ENCODE data around the gene CABLES2.

DNA sequence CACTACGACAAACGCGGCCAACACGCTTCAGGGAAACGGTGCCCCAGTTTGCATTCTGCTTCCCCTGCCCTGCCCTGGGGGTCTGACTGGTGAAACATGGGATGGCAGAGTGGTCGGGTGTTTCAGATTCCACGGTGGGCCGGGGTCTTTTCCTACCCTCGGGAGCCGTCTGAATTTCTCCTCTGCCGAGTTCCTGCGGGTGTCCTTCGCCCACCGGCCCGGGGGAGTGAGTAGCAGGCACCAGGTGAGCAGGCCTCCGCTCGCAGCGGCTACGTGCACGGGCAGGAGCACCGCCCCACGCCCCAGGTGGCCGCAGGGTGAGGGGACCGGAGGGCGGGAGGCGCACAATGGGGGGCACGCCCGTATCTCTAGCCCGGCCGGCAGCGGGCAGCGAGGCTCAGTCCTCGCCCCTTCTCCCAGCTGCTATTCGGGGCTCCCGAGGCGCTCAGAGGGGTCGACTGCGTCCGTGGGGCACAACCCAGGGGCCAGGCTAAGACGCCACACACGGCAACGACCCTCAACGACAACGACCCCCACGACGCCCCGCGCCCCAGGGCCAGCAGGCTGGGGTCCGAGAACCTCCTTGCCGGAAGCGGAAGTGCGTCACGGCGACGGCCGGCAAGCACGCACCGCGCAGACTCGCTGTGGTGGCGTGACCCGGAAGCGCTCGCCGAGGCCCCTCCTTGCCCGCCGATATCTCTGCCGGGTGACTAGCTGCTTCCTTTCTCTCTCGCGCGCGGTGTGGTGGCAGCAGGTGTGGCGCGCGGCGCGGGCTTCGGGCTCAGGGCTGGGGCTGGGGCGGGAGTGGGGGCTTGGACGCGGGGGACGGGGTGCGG, 20.5 kb downstream of the CABLES2 start, which contains the start of gene RPS21:
- TF ChIP-seq, protein P1, sequence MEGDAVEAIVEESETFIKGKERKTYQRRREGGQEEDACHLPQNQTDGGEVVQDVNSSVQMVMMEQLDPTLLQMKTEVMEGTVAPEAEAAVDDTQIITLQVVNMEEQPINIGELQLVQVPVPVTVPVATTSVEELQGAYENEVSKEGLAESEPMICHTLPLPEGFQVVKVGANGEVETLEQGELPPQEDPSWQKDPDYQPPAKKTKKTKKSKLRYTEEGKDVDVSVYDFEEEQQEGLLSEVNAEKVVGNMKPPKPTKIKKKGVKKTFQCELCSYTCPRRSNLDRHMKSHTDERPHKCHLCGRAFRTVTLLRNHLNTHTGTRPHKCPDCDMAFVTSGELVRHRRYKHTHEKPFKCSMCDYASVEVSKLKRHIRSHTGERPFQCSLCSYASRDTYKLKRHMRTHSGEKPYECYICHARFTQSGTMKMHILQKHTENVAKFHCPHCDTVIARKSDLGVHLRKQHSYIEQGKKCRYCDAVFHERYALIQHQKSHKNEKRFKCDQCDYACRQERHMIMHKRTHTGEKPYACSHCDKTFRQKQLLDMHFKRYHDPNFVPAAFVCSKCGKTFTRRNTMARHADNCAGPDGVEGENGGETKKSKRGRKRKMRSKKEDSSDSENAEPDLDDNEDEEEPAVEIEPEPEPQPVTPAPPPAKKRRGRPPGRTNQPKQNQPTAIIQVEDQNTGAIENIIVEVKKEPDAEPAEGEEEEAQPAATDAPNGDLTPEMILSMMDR (IDR thresholded peaks at IDR 0.05), result no peak
- TF ChIP-seq, protein P2, sequence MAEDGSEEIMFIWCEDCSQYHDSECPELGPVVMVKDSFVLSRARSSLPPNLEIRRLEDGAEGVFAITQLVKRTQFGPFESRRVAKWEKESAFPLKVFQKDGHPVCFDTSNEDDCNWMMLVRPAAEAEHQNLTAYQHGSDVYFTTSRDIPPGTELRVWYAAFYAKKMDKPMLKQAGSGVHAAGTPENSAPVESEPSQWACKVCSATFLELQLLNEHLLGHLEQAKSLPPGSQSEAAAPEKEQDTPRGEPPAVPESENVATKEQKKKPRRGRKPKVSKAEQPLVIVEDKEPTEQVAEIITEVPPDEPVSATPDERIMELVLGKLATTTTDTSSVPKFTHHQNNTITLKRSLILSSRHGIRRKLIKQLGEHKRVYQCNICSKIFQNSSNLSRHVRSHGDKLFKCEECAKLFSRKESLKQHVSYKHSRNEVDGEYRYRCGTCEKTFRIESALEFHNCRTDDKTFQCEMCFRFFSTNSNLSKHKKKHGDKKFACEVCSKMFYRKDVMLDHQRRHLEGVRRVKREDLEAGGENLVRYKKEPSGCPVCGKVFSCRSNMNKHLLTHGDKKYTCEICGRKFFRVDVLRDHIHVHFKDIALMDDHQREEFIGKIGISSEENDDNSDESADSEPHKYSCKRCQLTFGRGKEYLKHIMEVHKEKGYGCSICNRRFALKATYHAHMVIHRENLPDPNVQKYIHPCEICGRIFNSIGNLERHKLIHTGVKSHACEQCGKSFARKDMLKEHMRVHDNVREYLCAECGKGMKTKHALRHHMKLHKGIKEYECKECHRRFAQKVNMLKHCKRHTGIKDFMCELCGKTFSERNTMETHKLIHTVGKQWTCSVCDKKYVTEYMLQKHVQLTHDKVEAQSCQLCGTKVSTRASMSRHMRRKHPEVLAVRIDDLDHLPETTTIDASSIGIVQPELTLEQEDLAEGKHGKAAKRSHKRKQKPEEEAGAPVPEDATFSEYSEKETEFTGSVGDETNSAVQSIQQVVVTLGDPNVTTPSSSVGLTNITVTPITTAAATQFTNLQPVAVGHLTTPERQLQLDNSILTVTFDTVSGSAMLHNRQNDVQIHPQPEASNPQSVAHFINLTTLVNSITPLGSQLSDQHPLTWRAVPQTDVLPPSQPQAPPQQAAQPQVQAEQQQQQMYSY (CRISPR knock-in tag; IDR thresholded peaks at IDR 0.05), result 0 out of 2 replicates have a peak, but pooled peaks have one; percentile 37
- TF ChIP-seq, protein P3, sequence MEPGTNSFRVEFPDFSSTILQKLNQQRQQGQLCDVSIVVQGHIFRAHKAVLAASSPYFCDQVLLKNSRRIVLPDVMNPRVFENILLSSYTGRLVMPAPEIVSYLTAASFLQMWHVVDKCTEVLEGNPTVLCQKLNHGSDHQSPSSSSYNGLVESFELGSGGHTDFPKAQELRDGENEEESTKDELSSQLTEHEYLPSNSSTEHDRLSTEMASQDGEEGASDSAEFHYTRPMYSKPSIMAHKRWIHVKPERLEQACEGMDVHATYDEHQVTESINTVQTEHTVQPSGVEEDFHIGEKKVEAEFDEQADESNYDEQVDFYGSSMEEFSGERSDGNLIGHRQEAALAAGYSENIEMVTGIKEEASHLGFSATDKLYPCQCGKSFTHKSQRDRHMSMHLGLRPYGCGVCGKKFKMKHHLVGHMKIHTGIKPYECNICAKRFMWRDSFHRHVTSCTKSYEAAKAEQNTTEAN (CRISPR knock-in tag; IDR thresholded peaks at IDR 0.05), result peak; percentile 87
- no peak for TF ChIP-seq IRF2 (CRISPR knock-in tag; IDR thresholded peaks at IDR 0.05; ENCODE audit: borderline replicate concordance, low read depth)
- TF ChIP-seq TEAD1 (CRISPR knock-in tag; IDR thresholded peaks at IDR 0.05), result peak; percentile 62; the same call in 1 of the 2 replicates
- peak; percentile 89; the same call in 1 of the 2 replicates for TF ChIP-seq ETV6 (CRISPR knock-in tag; IDR thresholded peaks at IDR 0.05)
- TF ChIP-seq, protein P4, sequence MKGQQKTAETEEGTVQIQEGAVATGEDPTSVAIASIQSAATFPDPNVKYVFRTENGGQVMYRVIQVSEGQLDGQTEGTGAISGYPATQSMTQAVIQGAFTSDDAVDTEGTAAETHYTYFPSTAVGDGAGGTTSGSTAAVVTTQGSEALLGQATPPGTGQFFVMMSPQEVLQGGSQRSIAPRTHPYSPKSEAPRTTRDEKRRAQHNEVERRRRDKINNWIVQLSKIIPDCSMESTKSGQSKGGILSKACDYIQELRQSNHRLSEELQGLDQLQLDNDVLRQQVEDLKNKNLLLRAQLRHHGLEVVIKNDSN (CRISPR knock-in tag; IDR thresholded peaks at IDR 0.05), result peak; percentile 62
